ENCODE data around the gene CCNH.

CCNH gene

DNA sequence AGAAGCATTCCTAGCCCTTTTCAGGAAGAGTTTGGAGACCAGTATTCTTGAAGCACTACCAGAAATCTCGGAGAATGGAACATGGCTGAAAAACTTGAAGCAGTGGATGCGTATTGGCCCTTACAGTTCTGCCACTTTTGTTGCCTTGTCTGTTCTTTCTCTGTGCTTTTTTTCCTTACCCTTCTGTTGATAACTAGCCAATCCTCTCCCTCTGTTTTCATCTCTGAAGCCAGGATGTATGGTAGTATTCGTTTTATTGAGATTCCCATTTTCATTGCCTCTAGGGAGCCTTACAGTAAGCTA, 564 bp upstream of the CCNH start (continued):
- no peak for TF ChIP-seq ZNF423 (tag by site-specific recombination; IDR thresholded peaks at IDR 0.05)
- TF ChIP-seq ZNF335 (tag by site-specific recombination; conservative IDR thresholded peaks at IDR 0.05), result no peak
- TF ChIP-seq HOXA7 (CRISPR knock-in tag; IDR thresholded peaks at IDR 0.05; ENCODE audit: borderline replicate concordance), result no peak
- no peak for TF ChIP-seq ZNF571 (tag by site-specific recombination; IDR thresholded peaks at IDR 0.05)
- TF ChIP-seq ZNF324 (tag by site-specific recombination; IDR thresholded peaks at IDR 0.05), result no peak
- TF ChIP-seq, protein P1, sequence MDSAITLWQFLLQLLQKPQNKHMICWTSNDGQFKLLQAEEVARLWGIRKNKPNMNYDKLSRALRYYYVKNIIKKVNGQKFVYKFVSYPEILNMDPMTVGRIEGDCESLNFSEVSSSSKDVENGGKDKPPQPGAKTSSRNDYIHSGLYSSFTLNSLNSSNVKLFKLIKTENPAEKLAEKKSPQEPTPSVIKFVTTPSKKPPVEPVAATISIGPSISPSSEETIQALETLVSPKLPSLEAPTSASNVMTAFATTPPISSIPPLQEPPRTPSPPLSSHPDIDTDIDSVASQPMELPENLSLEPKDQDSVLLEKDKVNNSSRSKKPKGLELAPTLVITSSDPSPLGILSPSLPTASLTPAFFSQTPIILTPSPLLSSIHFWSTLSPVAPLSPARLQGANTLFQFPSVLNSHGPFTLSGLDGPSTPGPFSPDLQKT (IDR thresholded peaks at IDR 0.05; ENCODE audit: borderline replicate concordance, low read depth, low read length), result no peak
- no peak for TF ChIP-seq ZBTB1 (tag by site-specific recombination; IDR thresholded peaks at IDR 0.05)
- no peak for TF ChIP-seq ZNF776 (tag by site-specific recombination; IDR thresholded peaks at IDR 0.05; ENCODE audit: borderline replicate concordance)
- TF ChIP-seq, protein P2, sequence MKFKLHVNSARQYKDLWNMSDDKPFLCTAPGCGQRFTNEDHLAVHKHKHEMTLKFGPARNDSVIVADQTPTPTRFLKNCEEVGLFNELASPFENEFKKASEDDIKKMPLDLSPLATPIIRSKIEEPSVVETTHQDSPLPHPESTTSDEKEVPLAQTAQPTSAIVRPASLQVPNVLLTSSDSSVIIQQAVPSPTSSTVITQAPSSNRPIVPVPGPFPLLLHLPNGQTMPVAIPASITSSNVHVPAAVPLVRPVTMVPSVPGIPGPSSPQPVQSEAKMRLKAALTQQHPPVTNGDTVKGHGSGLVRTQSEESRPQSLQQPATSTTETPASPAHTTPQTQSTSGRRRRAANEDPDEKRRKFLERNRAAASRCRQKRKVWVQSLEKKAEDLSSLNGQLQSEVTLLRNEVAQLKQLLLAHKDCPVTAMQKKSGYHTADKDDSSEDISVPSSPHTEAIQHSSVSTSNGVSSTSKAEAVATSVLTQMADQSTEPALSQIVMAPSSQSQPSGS (tag by site-specific recombination; IDR thresholded peaks at IDR 0.05; ENCODE audit: low read depth), result no peak
- TF ChIP-seq FEZF1 (tag by site-specific recombination; IDR thresholded peaks at IDR 0.05), result no peak
- TF ChIP-seq ZNF214 (tag by site-specific recombination; IDR thresholded peaks at IDR 0.05; ENCODE audit: borderline replicate concordance), result no peak
- TF ChIP-seq ZNF16 (tag by site-specific recombination; IDR thresholded peaks at IDR 0.05; ENCODE audit: low read depth), result no peak

DNA sequence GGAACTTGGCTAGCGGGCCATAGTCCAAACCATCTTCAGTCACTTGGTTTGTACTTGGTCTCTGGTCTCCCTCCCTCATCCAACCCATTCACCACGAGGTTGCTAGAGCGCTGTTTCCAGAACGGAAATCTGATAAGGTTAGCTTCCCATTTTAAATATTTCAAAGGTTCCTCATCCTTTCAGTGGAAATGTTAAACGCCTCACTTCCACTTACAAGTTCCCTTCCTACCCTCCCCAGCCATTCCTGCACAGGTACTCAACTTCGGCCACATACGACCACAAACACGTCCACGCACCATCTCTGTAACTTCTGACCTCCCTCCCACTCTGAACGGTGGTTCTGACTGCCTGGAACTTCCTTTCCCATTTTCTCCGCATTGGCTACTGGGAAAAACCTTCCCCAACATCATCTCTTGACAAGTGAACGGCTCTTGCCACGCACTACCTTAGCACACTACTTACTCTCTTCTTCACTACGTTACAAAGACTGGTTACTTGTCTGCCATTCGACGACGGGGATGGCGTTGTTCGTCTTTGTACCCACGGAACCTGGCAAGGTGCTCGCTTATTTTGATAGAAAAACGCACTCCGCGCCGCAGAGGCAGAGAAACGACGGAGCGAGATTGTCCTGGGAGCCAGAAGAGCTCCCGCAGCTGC, 629 bp downstream of the CCNH start:
- Histone ChIP-seq H3K27ac (ENCODE audit: extremely low read depth, low read depth, low read length) (peak overlapping the region; percentile 47), H3K4me1 (ENCODE audit: control insufficient read depth, insufficient read depth, low read length) (peaks cover 5% of the 10 kb centered on the region; the same call in 1 of the 2 replicates), H3K36me3 (ENCODE audit: control insufficient read depth in 2 of 2, insufficient read depth in 1 of 2, low read length in 2 of 2) (peaks cover 24 to 40% of the 10 kb centered on the region in 2 experiments; a peak in 2 of 3 replicates), H3K9me3 (ENCODE audit: control insufficient read depth, insufficient read depth, low read depth, low read length) (no peaks in the 10 kb centered on the region), H3K4me3 (ENCODE audit: low read depth, low read length) (peak overlapping the region; percentile 93)
- CTCF ChIA-PET, result interaction anchor here (0.6 to 1.1 kb wide), 2 partner anchors 11 to 512 kb away, joined by 3 read pairs; no protein-coding TSS in a partner anchor
- POLR2A ChIA-PET, result interaction anchor here (1.2 to 1.9 kb wide), 2 partner anchors 12 to 144 kb away, joined by 3 to 7 read pairs; partner anchors contain the start of gene RASA1
- TF ChIP-seq KLF8 (tag by site-specific recombination; IDR thresholded peaks at IDR 0.05) (no peak), ZNF747 (tag by site-specific recombination; IDR thresholded peaks at IDR 0.05) (no peak), ZNF777 (tag by site-specific recombination; IDR thresholded peaks at IDR 0.05; ENCODE audit: borderline replicate concordance) (peak; percentile 56), EGR2 (tag by site-specific recombination; IDR thresholded peaks at IDR 0.05; ENCODE audit: low read depth) (peak; percentile 62; the same call in 1 of the 2 replicates), SP2 (tag by site-specific recombination; IDR thresholded peaks at IDR 0.05) (peak; percentile 57), ZNF335 (tag by site-specific recombination; conservative IDR thresholded peaks at IDR 0.05) (peak; percentile 49; the same call in 1 of the 2 replicates), PRDM1 (tag by site-specific recombination; IDR thresholded peaks at IDR 0.05) (0 out of 2 replicates have a peak, but pooled peaks have one; percentile 27), ZNF600 (tag by site-specific recombination; IDR thresholded peaks at IDR 0.05) (peak; percentile 80), TRIM28 (IDR thresholded peaks at IDR 0.05; ENCODE audit: borderline replicate concordance, low read length) (0 out of 2 replicates have a peak, but pooled peaks have one; percentile 23)
- TF ChIP-seq, protein P3, sequence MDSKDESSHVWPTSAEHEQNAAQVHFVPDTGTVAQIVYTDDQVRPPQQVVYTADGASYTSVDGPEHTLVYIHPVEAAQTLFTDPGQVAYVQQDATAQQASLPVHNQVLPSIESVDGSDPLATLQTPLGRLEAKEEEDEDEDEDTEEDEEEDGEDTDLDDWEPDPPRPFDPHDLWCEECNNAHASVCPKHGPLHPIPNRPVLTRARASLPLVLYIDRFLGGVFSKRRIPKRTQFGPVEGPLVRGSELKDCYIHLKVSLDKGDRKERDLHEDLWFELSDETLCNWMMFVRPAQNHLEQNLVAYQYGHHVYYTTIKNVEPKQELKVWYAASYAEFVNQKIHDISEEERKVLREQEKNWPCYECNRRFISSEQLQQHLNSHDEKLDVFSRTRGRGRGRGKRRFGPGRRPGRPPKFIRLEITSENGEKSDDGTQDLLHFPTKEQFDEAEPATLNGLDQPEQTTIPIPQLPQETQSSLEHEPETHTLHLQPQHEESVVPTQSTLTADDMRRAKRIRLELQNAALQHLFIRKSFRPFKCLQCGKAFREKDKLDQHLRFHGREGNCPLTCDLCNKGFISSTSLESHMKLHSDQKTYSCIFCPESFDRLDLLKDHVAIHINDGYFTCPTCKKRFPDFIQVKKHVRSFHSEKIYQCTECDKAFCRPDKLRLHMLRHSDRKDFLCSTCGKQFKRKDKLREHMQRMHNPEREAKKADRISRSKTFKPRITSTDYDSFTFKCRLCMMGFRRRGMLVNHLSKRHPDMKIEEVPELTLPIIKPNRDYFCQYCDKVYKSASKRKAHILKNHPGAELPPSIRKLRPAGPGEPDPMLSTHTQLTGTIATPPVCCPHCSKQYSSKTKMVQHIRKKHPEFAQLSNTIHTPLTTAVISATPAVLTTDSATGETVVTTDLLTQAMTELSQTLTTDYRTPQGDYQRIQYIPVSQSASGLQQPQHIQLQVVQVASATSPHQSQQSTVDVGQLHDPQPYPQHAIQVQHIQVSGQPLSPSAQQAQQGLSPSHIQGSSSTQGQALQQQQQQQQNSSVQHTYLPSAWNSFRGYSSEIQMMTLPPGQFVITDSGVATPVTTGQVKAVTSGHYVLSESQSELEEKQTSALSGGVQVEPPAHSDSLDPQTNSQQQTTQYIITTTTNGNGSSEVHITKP (tag by site-specific recombination; IDR thresholded peaks at IDR 0.05), result peak; percentile 98
- TF ChIP-seq, protein P4, sequence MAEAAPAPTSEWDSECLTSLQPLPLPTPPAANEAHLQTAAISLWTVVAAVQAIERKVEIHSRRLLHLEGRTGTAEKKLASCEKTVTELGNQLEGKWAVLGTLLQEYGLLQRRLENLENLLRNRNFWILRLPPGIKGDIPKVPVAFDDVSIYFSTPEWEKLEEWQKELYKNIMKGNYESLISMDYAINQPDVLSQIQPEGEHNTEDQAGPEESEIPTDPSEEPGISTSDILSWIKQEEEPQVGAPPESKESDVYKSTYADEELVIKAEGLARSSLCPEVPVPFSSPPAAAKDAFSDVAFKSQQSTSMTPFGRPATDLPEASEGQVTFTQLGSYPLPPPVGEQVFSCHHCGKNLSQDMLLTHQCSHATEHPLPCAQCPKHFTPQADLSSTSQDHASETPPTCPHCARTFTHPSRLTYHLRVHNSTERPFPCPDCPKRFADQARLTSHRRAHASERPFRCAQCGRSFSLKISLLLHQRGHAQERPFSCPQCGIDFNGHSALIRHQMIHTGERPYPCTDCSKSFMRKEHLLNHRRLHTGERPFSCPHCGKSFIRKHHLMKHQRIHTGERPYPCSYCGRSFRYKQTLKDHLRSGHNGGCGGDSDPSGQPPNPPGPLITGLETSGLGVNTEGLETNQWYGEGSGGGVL (tag by site-specific recombination; IDR thresholded peaks at IDR 0.05), result 0 out of 2 replicates have a peak, but pooled peaks have one; percentile 13
- TF ChIP-seq, protein P5, sequence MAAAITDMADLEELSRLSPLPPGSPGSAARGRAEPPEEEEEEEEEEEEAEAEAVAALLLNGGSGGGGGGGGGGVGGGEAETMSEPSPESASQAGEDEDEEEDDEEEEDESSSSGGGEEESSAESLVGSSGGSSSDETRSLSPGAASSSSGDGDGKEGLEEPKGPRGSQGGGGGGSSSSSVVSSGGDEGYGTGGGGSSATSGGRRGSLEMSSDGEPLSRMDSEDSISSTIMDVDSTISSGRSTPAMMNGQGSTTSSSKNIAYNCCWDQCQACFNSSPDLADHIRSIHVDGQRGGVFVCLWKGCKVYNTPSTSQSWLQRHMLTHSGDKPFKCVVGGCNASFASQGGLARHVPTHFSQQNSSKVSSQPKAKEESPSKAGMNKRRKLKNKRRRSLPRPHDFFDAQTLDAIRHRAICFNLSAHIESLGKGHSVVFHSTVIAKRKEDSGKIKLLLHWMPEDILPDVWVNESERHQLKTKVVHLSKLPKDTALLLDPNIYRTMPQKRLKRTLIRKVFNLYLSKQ (tag by site-specific recombination; IDR thresholded peaks at IDR 0.05; ENCODE audit: borderline replicate concordance), result no peak
- TF ChIP-seq, protein P6, sequence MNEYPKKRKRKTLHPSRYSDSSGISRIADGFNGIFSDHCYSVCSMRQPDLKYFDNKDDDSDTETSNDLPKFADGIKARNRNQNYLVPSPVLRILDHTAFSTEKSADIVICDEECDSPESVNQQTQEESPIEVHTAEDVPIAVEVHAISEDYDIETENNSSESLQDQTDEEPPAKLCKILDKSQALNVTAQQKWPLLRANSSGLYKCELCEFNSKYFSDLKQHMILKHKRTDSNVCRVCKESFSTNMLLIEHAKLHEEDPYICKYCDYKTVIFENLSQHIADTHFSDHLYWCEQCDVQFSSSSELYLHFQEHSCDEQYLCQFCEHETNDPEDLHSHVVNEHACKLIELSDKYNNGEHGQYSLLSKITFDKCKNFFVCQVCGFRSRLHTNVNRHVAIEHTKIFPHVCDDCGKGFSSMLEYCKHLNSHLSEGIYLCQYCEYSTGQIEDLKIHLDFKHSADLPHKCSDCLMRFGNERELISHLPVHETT (tag by site-specific recombination; IDR thresholded peaks at IDR 0.05), result no peak
